Smooth muscle cell (in vitro differentiated cells): ENCODE data around the gene TMC7. TPM values are rescaled to one million over a fixed set of nuclear protein-coding genes. Genes with fewer than 3 reads are reported as not detected.

ENCODE experiments used
- DNase-seq: peaks from one replicate; lab custom pipeline; 2025; ENCODE audit not compliant: unreplicated experiment; lab: John Stamatoyannopoulos, UW
- H2AFZ ChIP-seq: fragments of 200-600 bp; sonication (generic); 2 replicates; pipeline ENCODE4 v1.6.0; 2016; ENCODE audit warnings: antibody characterized with exemption, low read depth, mild to moderate bottlenecking
- H3F3A ChIP-seq: fragments of 200-600 bp; sonication (generic); 2 replicates; pipeline ENCODE4 v1.6.0; 2017; ENCODE audit warnings: antibody characterized with exemption, low read depth
- H3K27ac ChIP-seq: fragments of 200-600 bp; sonication (generic); 2 replicates; pipeline ENCODE4 v1.5.1; 2016; ENCODE audit warnings: low read depth, mild to moderate bottlenecking
- H3K27me3 ChIP-seq: fragments of 200-600 bp; sonication (generic); 2 replicates; pipeline ENCODE4 v1.6.1; 2016; ENCODE audit warnings: low read depth, mild to moderate bottlenecking
- H3K36me3 ChIP-seq: fragments of 200-600 bp; sonication (generic); 2 replicates; pipeline ENCODE4 v1.5.1; 2016; ENCODE audit warnings: low read depth
- H3K4me1 ChIP-seq: fragments of 200-600 bp; sonication (generic); 2 replicates; pipeline ENCODE4 v1.5.1; 2016; ENCODE audit warnings: low read depth
- H3K4me2 ChIP-seq: fragments of 200-600 bp; sonication (generic); 2 replicates; pipeline ENCODE4 v1.6.0; 2016; ENCODE audit warnings: mild to moderate bottlenecking
- H3K4me3 ChIP-seq: fragments of 200-600 bp; sonication (generic); 2 replicates; pipeline ENCODE4 v1.5.1; 2016; ENCODE audit warnings: mild to moderate bottlenecking
- H3K79me2 ChIP-seq: fragments of 200-600 bp; sonication (generic); 2 replicates; pipeline ENCODE4 v1.6.0; 2016; ENCODE audit warnings: low read depth, mild to moderate bottlenecking
- H3K9ac ChIP-seq: fragments of 200-600 bp; sonication (generic); 2 replicates; pipeline ENCODE4 v1.6.0; 2016; ENCODE audit warnings: low read depth
- H3K9me3 ChIP-seq: fragments of 200-600 bp; sonication (generic); replicated peaks from 2 replicates; pipeline ENCODE4 v1.5.1; 2016; ENCODE audit warnings: low read depth
- H4K20me1 ChIP-seq: fragments of 200-600 bp; sonication (generic); 2 replicates; pipeline ENCODE4 v1.6.0; 2016; ENCODE audit warnings: low read depth
- CTCF ChIP-seq: fragments of 200-600 bp; sonication (generic); IDR thresholded peaks from 2 replicates; pipeline ENCODE4 v1.5.1; 2017; ENCODE audit warnings: borderline replicate concordance, mild to moderate bottlenecking, antibody characterized with exemption; ENCODE audit not compliant: insufficient read depth, poor library complexity, severe bottlenecking
- WGBS: methylation state at CpG from one replicate; pipeline ENCODE4 v1.1.7; 2016; ENCODE audit warnings: low lambda C conversion rate; 5-methylcytosine and 5-hydroxymethylcytosine counted together
- polyA plus RNA-seq: library from polyadenylated mRNA; unstranded; fragments of >200 nt; fragmentation: Nextera tagmentation; extraction: Ambion mirVana; gene quantifications from 2 replicates; pipeline ENCODE4 v1.2.1, GENCODE V29; 2016
- total RNA-seq: library from RNA; depleted of rRNA; stranded (reverse); fragments of >200 nt; gene quantifications from 2 replicates; pipeline ENCODE4 v1.2.3, GENCODE V29; 2014

The TMC7 gene
- total and polyA plus RNA-seq, 2 experiments from 2014 or later: 0.54 to 1.7 TPM

DNA sequence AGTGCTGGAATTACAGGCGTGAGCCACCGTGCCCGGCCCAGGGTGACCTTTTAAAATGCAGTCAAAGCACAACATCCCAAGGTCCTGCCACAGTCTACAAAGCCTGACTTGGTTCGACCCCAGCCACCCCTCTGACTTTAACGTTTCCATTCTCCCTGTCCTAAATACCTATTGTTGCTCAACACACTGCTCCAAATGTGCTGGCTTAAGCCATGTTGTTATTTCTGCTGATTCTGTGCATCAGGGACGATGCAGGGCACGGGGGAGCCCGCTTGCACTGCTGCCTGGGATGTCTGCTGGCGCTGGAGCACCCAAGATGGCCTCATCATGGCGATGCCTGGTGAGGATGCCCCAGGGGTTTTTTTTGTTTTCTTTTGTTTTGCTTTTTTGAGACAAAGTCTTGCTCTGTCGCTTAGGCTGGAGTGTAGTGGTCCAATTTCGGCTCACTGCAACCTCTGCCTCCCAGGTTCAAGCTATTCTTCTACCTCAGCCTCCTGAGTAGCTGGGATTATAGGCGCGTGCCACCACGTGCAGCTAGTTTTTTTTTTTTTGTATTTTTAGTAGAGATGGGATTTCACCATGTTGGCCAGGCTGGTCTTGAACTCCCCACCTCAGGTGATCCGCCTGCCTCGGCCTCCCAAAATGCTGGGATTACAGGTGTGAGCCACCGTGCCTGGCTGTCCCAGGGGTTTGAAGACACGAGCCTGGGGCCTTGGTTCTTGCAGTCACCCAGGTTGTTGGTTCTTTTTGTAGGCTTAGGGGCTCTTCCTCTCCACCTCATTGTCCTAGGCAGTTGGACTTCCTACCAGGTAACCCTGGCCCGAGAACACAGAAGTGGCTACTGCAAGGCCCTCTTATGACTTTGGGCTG is 22.9 kb downstream of the TMC7 start:
- Histone ChIP-seq H3K9me3 (no peaks in the 10 kb centered on the region), H3K4me3 (no peak overlapping the region), H3K36me3 (no peaks in the 10 kb centered on the region), H3K27me3 (no peaks in the 10 kb centered on the region), H4K20me1 (no peaks in the 10 kb centered on the region), H3K27ac (no peak overlapping the region), H2AFZ (no peak overlapping the region), H3K4me1 (peaks cover 5% of the 10 kb centered on the region), H3K4me2 (no peak overlapping the region), H3K79me2 (no peaks in the 10 kb centered on the region), H3F3A (peaks cover 3% of the 10 kb centered on the region), H3K9ac (no peak overlapping the region)
- no peak for DNase-seq
- WGBS: 94% methylated on average over 20 of the region's 20 CpGs
- TF ChIP-seq CTCF: no peak

GRCh38 chr16:19008245-19009169 is 24.8 kb downstream of the TMC7 start:
- peak overlapping the region; percentile 42 for H3K27ac ChIP-seq
- H3K9ac ChIP-seq: no peak overlapping the region

DNA sequence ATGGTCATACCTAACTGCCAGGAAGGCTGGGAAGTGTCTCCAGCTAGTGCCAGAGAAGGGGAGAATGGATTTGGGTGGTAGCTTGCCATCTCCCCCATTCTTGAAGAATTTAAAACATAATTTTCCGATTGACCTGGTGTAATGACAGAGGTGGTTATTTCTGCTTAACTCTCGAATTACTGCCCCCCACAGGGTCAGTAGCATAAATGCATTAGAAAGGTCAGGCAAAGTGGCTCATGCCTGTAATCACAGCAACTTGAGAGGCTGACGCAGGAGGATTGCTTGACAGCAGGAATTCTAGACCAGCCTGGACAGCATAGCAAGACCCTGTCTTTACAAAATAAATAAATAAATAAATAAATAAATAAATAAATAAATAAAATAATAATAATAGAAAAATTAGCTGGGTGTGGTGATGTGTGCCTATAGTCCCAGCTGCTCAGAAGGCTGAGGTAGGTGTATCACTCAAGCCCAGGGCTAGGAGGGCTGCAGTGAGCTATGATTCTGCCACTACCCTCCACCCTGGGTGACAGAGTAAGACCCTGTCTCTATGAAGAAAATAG is 27.5 kb downstream of the TMC7 start:
- Histone ChIP-seq H3K9me3 (no peaks in the 10 kb centered on the region), H3K36me3 (no peaks in the 10 kb centered on the region), H3K27me3 (no peaks in the 10 kb centered on the region), H2AFZ (no peak overlapping the region), H3K27ac (no peak overlapping the region), H3K9ac (no peak overlapping the region), H3F3A (peaks cover 3% of the 10 kb centered on the region), H3K4me3 (no peak overlapping the region), H4K20me1 (no peaks in the 10 kb centered on the region), H3K79me2 (no peaks in the 10 kb centered on the region), H3K4me1 (peaks cover 5% of the 10 kb centered on the region), H3K4me2 (no peak overlapping the region)
- 83% methylated on average over 3 of the region's 3 CpGs for WGBS
- no peak for TF ChIP-seq CTCF
- no peak for DNase-seq

More at GRCh38 chr16:19008245-19009169, 24.8 kb downstream of the TMC7 start:
- 55% methylated on average over 7 of the region's 7 CpGs for WGBS
- no peaks in the 10 kb centered on the region for H4K20me1 ChIP-seq
- H3K36me3 ChIP-seq: no peaks in the 10 kb centered on the region
- peaks cover 5% of the 10 kb centered on the region for H3K4me1 ChIP-seq
- DNase-seq: no peak
- H2AFZ ChIP-seq: no peak overlapping the region
- H3K27me3 ChIP-seq: no peaks in the 10 kb centered on the region
- H3F3A ChIP-seq: peaks cover 3% of the 10 kb centered on the region
- H3K79me2 ChIP-seq: no peaks in the 10 kb centered on the region
- H3K4me2 ChIP-seq: peak overlapping the region; percentile 17
- no peak for TF ChIP-seq CTCF
- H3K9me3 ChIP-seq: no peaks in the 10 kb centered on the region
- H3K4me3 ChIP-seq: no peak overlapping the region
